ENCODE results near the gene PSMD9.
"Not testable (repeated sequence)": the region's sequence is repeated elsewhere in the genome, so short reads cannot be mapped to it uniquely, and the experiment has no call there.

The PSMD9 gene

GRCh38 chr12:121888478-121889273 lies at the start of gene PSMD9:
Gene PSMD9, plus strand, starts transcription at chr12:121888790. Its CDS starts 67 bp downstream, at chr12:121888857.
- DNase-seq = peak; percentile 98

GRCh38 chr12:121839106-121839992 lies 49.2 kb upstream of the PSMD9 start:
- DNase-seq = peak; percentile 100

- DNase-seq = no peak
These were observed 48.4 kb upstream of the PSMD9 start for GRCh38 chr12:121839993-121840761.

GRCh38 chr12:121843236-121843982 lies 45.2 kb upstream of the PSMD9 start:
- DNase-seq = no peak

GRCh38 chr12:121845701-121846100 lies 42.9 kb upstream of the PSMD9 start:
- DNase-seq = no peak

GRCh38 chr12:121849211-121849610 lies 39.4 kb upstream of the PSMD9 start:
- no peak for DNase-seq

- DNase-seq = no peak
These were observed 38.9 kb upstream of the PSMD9 start for GRCh38 chr12:121849665-121850064.

- DNase-seq = not testable (repeated sequence)
These were observed 36.2 kb upstream of the PSMD9 start for GRCh38 chr12:121852392-121852791.

GRCh38 chr12:121857322-121858246 lies 31.0 kb upstream of the PSMD9 start:
- DNase-seq = no peak

GRCh38 chr12:121858318-121858661 lies 30.3 kb upstream of the PSMD9 start:
- DNase-seq = no peak

GRCh38 chr12:121858662-121859572 lies 29.7 kb upstream of the PSMD9 start, which contains the start of gene HPD:
Gene HPD, minus strand, starts transcription at chr12:121858859. Its CDS starts 36 bp downstream, at chr12:121858823.
- DNase-seq = no peak

GRCh38 chr12:121860257-121860656 lies 28.3 kb upstream of the PSMD9 start:
- DNase-seq = no peak

GRCh38 chr12:121860699-121861098 lies 27.9 kb upstream of the PSMD9 start:
- not testable (repeated sequence) for DNase-seq

GRCh38 chr12:121861636-121862254 lies 26.8 kb upstream of the PSMD9 start:
- no peak for DNase-seq

GRCh38 chr12:121866331-121866730 lies 22.3 kb upstream of the PSMD9 start:
- no peak for DNase-seq

- not testable (repeated sequence) for DNase-seq
These were observed 19.4 kb upstream of the PSMD9 start for GRCh38 chr12:121869229-121869628.

- no peak for DNase-seq
These were observed 17.1 kb upstream of the PSMD9 start for GRCh38 chr12:121871467-121871866.

- no peak for DNase-seq
These were observed 15.9 kb upstream of the PSMD9 start for GRCh38 chr12:121872546-121873215.

GRCh38 chr12:121873216-121873569 lies 15.4 kb upstream of the PSMD9 start:
- no peak for DNase-seq
